Spleen (tissue), 7 donors: ENCODE results near the gene PPP1R12B.
"Not testable (repeated sequence)": the region's sequence is repeated elsewhere in the genome, so short reads cannot be mapped to it uniquely, and the experiment has no call there.

Experiments
- CTCF ChIP-seq, 11 experiments: fragments of 200-600 bp in 7 of 11; fragments of 450-650 bp in 4 of 11; sonication (generic) in 4 of 11; IDR thresholded peaks in 8 of 11; conservative IDR thresholded peaks in 3 of 11; 1 replicate in 7 of 11; 2 replicates in 4 of 11; pipeline versions ENCODE4 v1.4.0 to v1.8.0; 2016 to 2021; ENCODE audit warnings: antibody characterized with exemption in 11 of 11, inconsistent platforms in 4 of 11, mild to moderate bottlenecking in 1 of 11
- POLR2A ChIP-seq, 3 donors: fragments of 450-650 bp; IDR thresholded peaks; one replicate each; pipeline ENCODE4 v1.5.1; 2017; ENCODE audit warnings: antibody characterized with exemption in 3 of 3, mild to moderate bottlenecking in 1 of 3
- donor health status: DM: no; HTN: no; CAD: no; lungs with moderate emphysema.
- donor health status: DM: no; HTN: no; CAD: no.
- donor health status: DM: no; HTN: no; CAD: no.

DNA sequence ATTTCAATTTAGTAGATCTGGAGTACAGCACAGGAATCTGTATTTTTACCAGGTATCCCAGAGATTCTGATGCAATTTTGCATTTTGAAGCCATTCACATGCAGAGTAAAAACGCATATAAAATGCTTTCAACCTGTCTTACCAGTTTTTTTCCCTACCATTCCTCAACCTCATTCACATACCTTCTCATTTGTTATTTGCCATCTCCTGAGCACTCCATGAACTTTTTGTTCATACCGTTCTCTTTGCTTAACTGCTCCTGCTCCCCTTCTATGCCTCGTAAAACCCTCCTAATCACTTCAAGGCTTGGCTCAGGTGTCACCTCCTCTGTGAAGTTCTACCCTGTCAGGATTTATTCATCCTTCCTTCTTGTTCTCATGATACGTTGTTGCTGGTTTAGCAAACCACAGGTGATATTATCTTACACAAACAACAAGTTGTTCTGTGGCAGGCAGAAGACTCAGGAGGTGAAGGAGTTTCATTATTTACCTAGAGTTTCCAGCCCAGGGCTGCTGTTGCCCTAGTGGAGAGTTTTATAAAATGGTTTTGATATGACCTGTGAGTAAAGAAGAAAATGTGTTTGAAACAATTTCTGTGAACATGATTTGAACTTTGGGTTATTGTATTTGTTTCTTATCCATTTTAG, 31.5 kb downstream of the PPP1R12B start:
- not testable (repeated sequence) for TF ChIP-seq CTCF (IDR thresholded peaks at IDR 0.05 in 8 of 11, conservative IDR thresholded peaks at IDR 0.05 in 3 of 11); POLR2A (IDR thresholded peaks at IDR 0.05)
